GM12878 (cell line): ENCODE measurements around the gene NBEAL1. TPM values are rescaled to one million over a fixed set of nuclear protein-coding genes. Genes with fewer than 3 reads are reported as not detected.

Source experiments
- ATAC-seq: fragments of 200-7000 bp; cut with Tn5 transposase; 3 replicates; pipeline ENCODE4 v1.9.1; 2020; ENCODE audit warnings: mild to moderate bottlenecking, moderate library complexity
- BruUV-seq: library from RNA; stranded (reverse); fragments of 400-500 nt; replicated peaks from 2 replicates; lab custom pipeline; 2021; lab: Mats Ljungman, UMichigan
- CTCF ChIA-PET: fragments of 300-600 bp; sonication (Branson Sonifier 250); formaldehyde crosslinking; extraction: SDS; loops from one replicate; lab custom pipeline; 2021; ENCODE audit warnings: inconsistent platforms; lab: Yijun Ruan, JAX
- POLR2A ChIA-PET: fragments of 350-600 bp; formaldehyde crosslinking; extraction: SDS; loops from one replicate; lab custom pipeline; 2021; ENCODE audit warnings: inconsistent platforms; lab: Charles Lee
- RAD21 ChIA-PET: fragments of 300-600 bp; sonication (Branson Sonifier 250); formaldehyde crosslinking; loops from one replicate; lab custom pipeline; 2023; ENCODE audit warnings: antibody characterized with exemption; ENCODE audit not compliant: unreplicated experiment; lab: Charles Lee
- SMC1A ChIA-PET: fragments of 300-600 bp; sonication (Branson Sonifier 250); formaldehyde crosslinking; loops from one replicate; lab custom pipeline; 2023; ENCODE audit not compliant: unreplicated experiment, uncharacterized antibody; lab: Charles Lee
- DNase-seq: peaks from one replicate; pipeline ENCODE4 v3.0.0-alpha.2; 2011; ENCODE audit warnings: low read depth, low spot score
- FAIRE-seq: peaks from 3 replicates; lab custom pipeline; 2011; peaks lifted over from hg19 to GRCh38; lab: Jason Lieb, UNC
- H2AFZ ChIP-seq: 2 replicates; pipeline ENCODE4 v1.6.0; 2011; ENCODE audit warnings: low read depth, low read length, control low read depth; ENCODE audit not compliant: control insufficient read depth
- H3K27ac ChIP-seq: 2 replicates; pipeline ENCODE4 v1.5.1; 2011; ENCODE audit warnings: control low read depth; ENCODE audit not compliant: control insufficient read depth, insufficient read depth
- H3K27me3 ChIP-seq, 2 experiments: replicated peaks in 1 of 2; 2 replicates each; pipeline versions ENCODE4 v1.6.0 to v1.6.1; 2011; ENCODE audit warnings: low read length in 1 of 2; ENCODE audit not compliant: control insufficient read depth in 2 of 2, insufficient read depth in 2 of 2
- H3K36me3 ChIP-seq, 2 experiments: 2 replicates each; pipeline ENCODE4 v1.5.1; 2011; ENCODE audit warnings: low read length in 1 of 2; ENCODE audit not compliant: control insufficient read depth in 2 of 2, insufficient read depth in 2 of 2
- H3K4me1 ChIP-seq: 2 replicates; pipeline ENCODE4 v1.6.1; 2011; ENCODE audit warnings: mild to moderate bottlenecking, low read length, moderate library complexity, mixed read lengths; ENCODE audit not compliant: control insufficient read depth, insufficient read depth
- H3K4me2 ChIP-seq: 2 replicates; pipeline ENCODE4 v1.6.0; 2011; ENCODE audit warnings: control low read depth; ENCODE audit not compliant: control insufficient read depth, insufficient read depth
- H3K4me3 ChIP-seq: fragments of 200-600 bp; sonication (generic); 2 replicates; pipeline ENCODE4 v1.5.1; 2016
- H3K79me2 ChIP-seq: 2 replicates; pipeline ENCODE4 v1.6.0; 2011; ENCODE audit warnings: low read length; ENCODE audit not compliant: control insufficient read depth, insufficient read depth
- H3K9ac ChIP-seq: 2 replicates; pipeline ENCODE4 v1.8.0; 2011; ENCODE audit warnings: low read length, control low read depth, mixed read lengths; ENCODE audit not compliant: control insufficient read depth, insufficient read depth
- H3K9me3 ChIP-seq: replicated peaks from 3 replicates; pipeline ENCODE4 v1.5.1; 2011; ENCODE audit warnings: mild to moderate bottlenecking, low read length; ENCODE audit not compliant: control insufficient read depth, insufficient read depth
- H4K20me1 ChIP-seq: 2 replicates; pipeline ENCODE4 v1.6.0; 2011; ENCODE audit not compliant: control insufficient read depth, insufficient read depth
- BCLAF1 ChIP-seq: fragments of 450-650 bp; IDR thresholded peaks from 2 replicates; pipeline ENCODE4 v1.6.1; 2017; ENCODE audit warnings: antibody characterized with exemption, mild to moderate bottlenecking, moderate library complexity
- BHLHE40 ChIP-seq, 2 experiments: fragments of 450-650 bp in 1 of 2; IDR thresholded peaks; 2 replicates each; pipeline ENCODE4 v1.6.1; 2011 to 2017; ENCODE audit warnings: low read depth in 2 of 2, borderline replicate concordance in 1 of 2, improper control_type of control experiment in 1 of 2, low read length in 1 of 2, mild to moderate bottlenecking in 1 of 2
- CBX3 ChIP-seq: fragments of 200-600 bp; sonication (generic); IDR thresholded peaks from 2 replicates; pipeline ENCODE4 v1.6.1; 2016; ENCODE audit warnings: low read depth, borderline replicate concordance
- DPF2 ChIP-seq: fragments of 450-650 bp; IDR thresholded peaks from 2 replicates; pipeline ENCODE4 v1.6.1; 2017; ENCODE audit warnings: mild to moderate bottlenecking
- EZH2 ChIP-seq: IDR thresholded peaks from 2 replicates; pipeline ENCODE4 v1.6.1; 2012; ENCODE audit warnings: low read depth, mild to moderate bottlenecking, control low read depth, inconsistent platforms, low read length, borderline replicate concordance; ENCODE audit not compliant: control insufficient read depth
- NFYB ChIP-seq: IDR thresholded peaks from 2 replicates; pipeline ENCODE4 v1.6.1; 2011; ENCODE audit warnings: low read depth, mild to moderate bottlenecking, low read length, improper control_type of control experiment, moderate library complexity; ENCODE audit not compliant: insufficient read depth
- RAD51 ChIP-seq: fragments of 450-650 bp; IDR thresholded peaks from 2 replicates; pipeline ENCODE4 v1.6.1; 2016; ENCODE audit warnings: moderate library complexity, mild to moderate bottlenecking, inconsistent platforms
- RELA ChIP-seq: fragments of 450-650 bp; IDR thresholded peaks from 2 replicates; pipeline ENCODE4 v1.8.0; 2014; ENCODE audit warnings: borderline replicate concordance; ENCODE audit not compliant: partially characterized antibody
- SREBF2 ChIP-seq: IDR thresholded peaks from 2 replicates; pipeline ENCODE4 v1.6.1; 2012; ENCODE audit warnings: mild to moderate bottlenecking, low read length
- TCF3 ChIP-seq: IDR thresholded peaks from 2 replicates; pipeline ENCODE4 v1.6.1; 2012; ENCODE audit warnings: low read depth, mild to moderate bottlenecking, low read length, borderline replicate concordance; ENCODE audit not compliant: insufficient read depth
- YY1 ChIP-seq: IDR thresholded peaks from 2 replicates; pipeline ENCODE4 v1.6.1; 2011; ENCODE audit warnings: low read depth, mild to moderate bottlenecking, low read length
- WGBS: methylation state at CpG from one replicate; pipeline ENCODE4 v1.1.6; 2016; ENCODE audit warnings: low lambda C conversion rate; ENCODE audit not compliant: insufficient replicate concordance, insufficient coverage; ENCODE audit errors: missing lambda C conversion rate; 5-methylcytosine and 5-hydroxymethylcytosine counted together
- in situ Hi-C: fragments of 300-500 bp; cut with MboI; formaldehyde crosslinking; loops from 9 replicates; pipeline ENCODE4 v1.14.3; 2018; ENCODE audit warnings: mixed read lengths
- intact Hi-C: fragments of 100-400 bp; cut with micrococcal nuclease; formaldehyde crosslinking; loops from one replicate; pipeline ENCODE4 v1.14.2; 2022; ENCODE audit not compliant: unreplicated experiment
- polyA plus RNA-seq, 11 experiments: library from polyadenylated mRNA; depleted of rRNA in 4 of 11; unstranded in 6 of 11; stranded (reverse) in 5 of 11; fragments of >200 nt; fragmentation: Nextera tagmentation in 4 of 11; fragmentation: Illumina TruSeq in 1 of 11; extraction: Ambion mirVana in 4 of 11; extraction: Trizol in 1 of 11; gene quantifications; 1 replicate in 1 of 11; 2 replicates in 10 of 11; pipeline versions ENCODE4 v1.2.1 to v1.2.3, GENCODE V29; 2011 to 2016; ENCODE audit warnings: inconsistent platforms in 2 of 11, missing spikeins in 2 of 11, low read depth in 1 of 11
- total RNA-seq, 4 experiments: library from RNA; depleted of rRNA in 3 of 4; stranded (reverse); fragments of >200 nt in 3 of 4; fragmentation: Illumina TruSeq in 1 of 4; extraction: Trizol in 1 of 4; gene quantifications; 2 replicates each; pipeline versions ENCODE4 v1.2.1 to v1.2.3, GENCODE V29; 2013 to 2021

Gene NBEAL1
- total and polyA plus RNA-seq, 10 of the 15 experiments (the other 5 are each of a cell fraction or from before 2014, with no cell fraction given): 1.9 to 16.1 (median 7.2) TPM

- Histone ChIP-seq H3K9me3 (no peaks in the 10 kb centered on the region), H3K36me3 (peaks cover 0 to 3% of the 10 kb centered on the region in 2 experiments; a peak in 2 of 4 replicates), H3K4me3 (no peak overlapping the region), H3K27me3 (no peaks in the 10 kb centered on the region), H3K79me2 (no peaks in the 10 kb centered on the region), H3K4me1 (no peaks in the 10 kb centered on the region), H2AFZ (no peak overlapping the region), H3K27ac (no peak overlapping the region), H3K9ac (no peak overlapping the region), H4K20me1 (no peaks in the 10 kb centered on the region), H3K4me2 (no peak overlapping the region)
- BruUV-seq: no TSS peak
- DNase-seq: no peak
- peak; percentile 27 for FAIRE-seq
- ChIA-PET POLR2A (no interaction called here), RAD21 (no interaction called here), CTCF (interaction anchor here (0.6 kb wide), 1 partner anchor 909 kb away, joined by 3 read pairs; no protein-coding TSS in a partner anchor), SMC1A (no interaction called here)
- intact Hi-C loops: no loop called here
- ATAC-seq: no peak
- in situ Hi-C loops: no loop called here
- no peak for TF ChIP-seq BCLAF1
- TF ChIP-seq NFYB: no peak
- no peak for TF ChIP-seq EZH2
- TF ChIP-seq SREBF2: no peak
- TF ChIP-seq BHLHE40 (IDR thresholded peaks at IDR 0.05; ENCODE audit: borderline replicate concordance in 1 of 2, low read depth in 2 of 2, low read length in 1 of 2): no peak
- TF ChIP-seq TCF3: no peak
- no peak for TF ChIP-seq RAD51
- no peak for TF ChIP-seq RELA
- no peak for TF ChIP-seq CBX3
- no peak for TF ChIP-seq YY1
- no peak for TF ChIP-seq DPF2
- WGBS: 94% methylated on average over 5 of the region's 5 CpGs
Observed at GRCh38 chr2:203059567-203060240, 45.0 kb downstream of the NBEAL1 start.
